T1000 (cell line): ENCODE measurements around the gene L3MBTL4.
"Not testable (repeated sequence)": the region's sequence is repeated elsewhere in the genome, so short reads cannot be mapped to it uniquely, and the experiment has no call there.

ENCODE experiments used
- DNase-seq: peaks from one replicate; lab custom pipeline; 2025; ENCODE audit warnings: mixed read lengths; lab: John Stamatoyannopoulos, UW

L3MBTL4 gene

GRCh38 chr18:6310714-6311113 is 104.0 kb downstream of the L3MBTL4 start:
- DNase-seq, result no peak

GRCh38 chr18:6297875-6298274 is 116.8 kb downstream of the L3MBTL4 start:
- no peak for DNase-seq

- DNase-seq, result no peak
These were observed 120.4 kb downstream of the L3MBTL4 start for GRCh38 chr18:6294148-6294784.

GRCh38 chr18:6289843-6290242 is 124.9 kb downstream of the L3MBTL4 start:
- DNase-seq, result no peak

GRCh38 chr18:6286585-6286984 is 128.1 kb downstream of the L3MBTL4 start:
- DNase-seq, result no peak

- no peak for DNase-seq
These were observed 129.9 kb downstream of the L3MBTL4 start for GRCh38 chr18:6284761-6285160.

GRCh38 chr18:6284300-6284699 is 130.4 kb downstream of the L3MBTL4 start:
- no peak for DNase-seq

GRCh38 chr18:6281874-6282273 is 132.8 kb downstream of the L3MBTL4 start:
- no peak for DNase-seq

- DNase-seq, result no peak
These were observed 134.4 kb downstream of the L3MBTL4 start for GRCh38 chr18:6280211-6280743.

GRCh38 chr18:6279308-6279707 is 135.4 kb downstream of the L3MBTL4 start:
- DNase-seq, result no peak

- DNase-seq, result no peak
These were observed 141.3 kb downstream of the L3MBTL4 start for GRCh38 chr18:6273423-6273822.

GRCh38 chr18:6272144-6272543 is 142.6 kb downstream of the L3MBTL4 start:
- not testable (repeated sequence) for DNase-seq

- DNase-seq, result no peak
These were observed 143.1 kb downstream of the L3MBTL4 start for GRCh38 chr18:6271585-6271984.

GRCh38 chr18:6270771-6271216 is 143.9 kb downstream of the L3MBTL4 start:
- DNase-seq, result no peak

- DNase-seq, result no peak
These were observed 144.9 kb downstream of the L3MBTL4 start for GRCh38 chr18:6269660-6270332.

GRCh38 chr18:6266212-6266611 is 148.5 kb downstream of the L3MBTL4 start:
- DNase-seq, result no peak

- no peak for DNase-seq
These were observed 152.8 kb downstream of the L3MBTL4 start for GRCh38 chr18:6261938-6262337.

GRCh38 chr18:6259324-6259723 is 155.4 kb downstream of the L3MBTL4 start:
- DNase-seq, result not testable (repeated sequence)

- DNase-seq, result no peak
These were observed 156.8 kb downstream of the L3MBTL4 start for GRCh38 chr18:6257950-6258349.

GRCh38 chr18:6256521-6256920 is 158.2 kb downstream of the L3MBTL4 start:
- no peak for DNase-seq

- DNase-seq, result no peak
These were observed 158.8 kb downstream of the L3MBTL4 start for GRCh38 chr18:6255886-6256285.

- no peak for DNase-seq
These were observed 159.5 kb downstream of the L3MBTL4 start for GRCh38 chr18:6255116-6255705.

GRCh38 chr18:6254456-6254855 is 160.3 kb downstream of the L3MBTL4 start:
- DNase-seq, result no peak
